GM19023 (cell line): Measurements from ENCODE around the gene LACC1.

Source experiments
- ATAC-seq: cut with Tn5 transposase; IDR thresholded peaks from one replicate; pipeline ENCODE4 v1.9.1; 2021; ENCODE audit warnings: mild to moderate bottlenecking, moderate library complexity; ENCODE audit not compliant: unreplicated experiment

LACC1 gene

GRCh38 chr13:43939086-43939485, 59.4 kb downstream of the LACC1 start:
- ATAC-seq: no peak

DNA sequence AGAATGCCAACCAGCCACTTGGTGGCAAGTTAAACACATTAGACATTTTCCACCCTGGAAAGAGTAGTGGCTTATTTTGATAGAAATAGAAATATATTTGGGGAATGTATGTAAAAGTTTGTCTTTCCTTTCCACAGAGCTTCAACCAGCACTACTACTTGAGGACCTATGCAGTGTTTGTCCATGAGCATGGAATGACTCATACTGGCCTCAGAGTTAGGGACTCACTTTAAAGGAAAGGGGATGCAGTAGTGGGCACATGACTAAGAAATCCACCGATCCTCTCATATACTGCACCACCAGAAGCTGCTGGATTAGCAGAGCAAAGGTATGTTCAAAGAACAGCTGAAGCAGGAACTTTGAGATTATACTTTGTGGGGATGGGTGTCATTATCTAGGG, 62.6 kb downstream of the LACC1 start:
- no peak for ATAC-seq
